ENCODE data around the gene RHOT2. TPM values are rescaled to one million over a fixed set of nuclear protein-coding genes. Genes with fewer than 3 reads are reported as not detected.

Gene RHOT2
- total RNA-seq, 1 experiment from 2014 or later: 98.5 TPM

DNA sequence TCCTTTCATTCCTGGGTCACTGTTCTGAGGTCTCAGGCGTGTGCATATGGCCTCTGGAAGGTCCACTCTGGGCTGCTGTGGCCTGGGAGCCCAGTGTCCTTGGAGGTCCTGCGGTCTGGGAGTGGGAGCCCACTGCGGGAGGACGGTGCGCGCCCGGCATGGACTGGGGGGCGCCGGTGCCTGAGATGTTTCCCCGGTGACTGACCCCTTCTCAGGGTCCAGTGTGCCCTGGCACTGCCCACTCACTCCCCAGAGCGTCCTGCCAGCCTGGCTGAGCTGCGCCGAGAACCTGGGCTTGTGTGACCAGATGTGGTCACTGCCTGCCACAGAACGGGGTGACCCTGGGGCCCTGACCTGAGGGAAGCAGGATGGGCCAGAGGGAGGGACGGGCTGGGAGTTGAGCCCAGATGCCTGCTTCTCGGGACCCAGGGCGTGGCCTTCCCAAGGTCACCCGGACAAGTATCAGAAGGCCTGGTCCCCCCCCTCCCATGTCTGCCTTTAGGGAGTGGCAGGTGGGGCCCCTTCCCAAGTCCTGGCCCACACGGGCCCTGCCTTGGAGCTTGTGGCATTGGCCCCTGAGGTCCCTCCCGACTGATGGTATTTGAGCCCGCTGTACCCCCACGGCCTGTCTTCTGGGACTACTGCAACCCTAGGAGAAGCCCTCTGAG is 6.4 kb downstream of the RHOT2 start:
- H3K4me1 ChIP-seq (ENCODE audit: control insufficient read depth in 1 of 2, insufficient read depth in 2 of 2, low read length in 2 of 2): peaks cover 0 to 6% of the 10 kb centered on the region in 2 experiments; a peak in 1 of 4 replicates
- no peaks in the 10 kb centered on the region for H3K9me3 ChIP-seq (ENCODE audit: control insufficient read depth in 1 of 2, insufficient read depth in 1 of 2, low read depth in 1 of 2, low read length in 2 of 2)
- ChIA-PET POLR2A (no interaction called here), CTCF (no interaction called here), RAD21 (ENCODE audit: low non-redundant PET in 1 of 2, low total read pairs in 2 of 2, uncharacterized antibody in 2 of 2, unreplicated experiment in 2 of 2) (no interaction called here)
- intact Hi-C loops (cut with micrococcal nuclease): no loop called here
- no peak overlapping the region for H3K4me3 ChIP-seq (replicated peaks in 1 of 2; ENCODE audit: low read depth in 1 of 2, low read length in 2 of 2)
- H2AFZ ChIP-seq (ENCODE audit: low read depth, low read length, poor library complexity, severe bottlenecking): no peak overlapping the region
- no peak for DNase-seq (ENCODE audit: low read depth, low spot score)
- no peak overlapping the region for H3K4me2 ChIP-seq (ENCODE audit: low read length)
- BruUV-seq (replicated peaks): no TSS peak
- H3K9me2 ChIP-seq (ENCODE audit: insufficient read depth): no peaks in the 10 kb centered on the region
- no peak overlapping the region for H3K27ac ChIP-seq (ENCODE audit: low read depth, low read length)
- H3K27me3 ChIP-seq (ENCODE audit: insufficient read depth, low read length): no peaks in the 10 kb centered on the region
- H3K36me3 ChIP-seq (ENCODE audit: control insufficient read depth in 1 of 2, insufficient read depth in 2 of 2, low read length in 2 of 2): peaks cover 0 to 4% of the 10 kb centered on the region in 2 experiments; a peak in 1 of 4 replicates
- H3K79me2 ChIP-seq (ENCODE audit: insufficient read depth, low read length): peaks cover 12% of the 10 kb centered on the region
- H3K9ac ChIP-seq (ENCODE audit: low read length): no peak overlapping the region
- no peaks in the 10 kb centered on the region for H4K20me1 ChIP-seq (ENCODE audit: insufficient read depth)
- no peak for ATAC-seq
- TF ChIP-seq SP1 (IDR thresholded peaks at IDR 0.05; ENCODE audit: low read depth): no peak
- TF ChIP-seq, protein P1, sequence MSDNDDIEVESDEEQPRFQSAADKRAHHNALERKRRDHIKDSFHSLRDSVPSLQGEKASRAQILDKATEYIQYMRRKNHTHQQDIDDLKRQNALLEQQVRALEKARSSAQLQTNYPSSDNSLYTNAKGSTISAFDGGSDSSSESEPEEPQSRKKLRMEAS (IDR thresholded peaks at IDR 0.05): no peak
- no peak for TF ChIP-seq ZFX (IDR thresholded peaks at IDR 0.05)
- TF ChIP-seq JUND (IDR thresholded peaks at IDR 0.05): no peak
- no peak for TF ChIP-seq SIN3A (IDR thresholded peaks at IDR 0.05; ENCODE audit: low read depth)
- TF ChIP-seq, protein P2, sequence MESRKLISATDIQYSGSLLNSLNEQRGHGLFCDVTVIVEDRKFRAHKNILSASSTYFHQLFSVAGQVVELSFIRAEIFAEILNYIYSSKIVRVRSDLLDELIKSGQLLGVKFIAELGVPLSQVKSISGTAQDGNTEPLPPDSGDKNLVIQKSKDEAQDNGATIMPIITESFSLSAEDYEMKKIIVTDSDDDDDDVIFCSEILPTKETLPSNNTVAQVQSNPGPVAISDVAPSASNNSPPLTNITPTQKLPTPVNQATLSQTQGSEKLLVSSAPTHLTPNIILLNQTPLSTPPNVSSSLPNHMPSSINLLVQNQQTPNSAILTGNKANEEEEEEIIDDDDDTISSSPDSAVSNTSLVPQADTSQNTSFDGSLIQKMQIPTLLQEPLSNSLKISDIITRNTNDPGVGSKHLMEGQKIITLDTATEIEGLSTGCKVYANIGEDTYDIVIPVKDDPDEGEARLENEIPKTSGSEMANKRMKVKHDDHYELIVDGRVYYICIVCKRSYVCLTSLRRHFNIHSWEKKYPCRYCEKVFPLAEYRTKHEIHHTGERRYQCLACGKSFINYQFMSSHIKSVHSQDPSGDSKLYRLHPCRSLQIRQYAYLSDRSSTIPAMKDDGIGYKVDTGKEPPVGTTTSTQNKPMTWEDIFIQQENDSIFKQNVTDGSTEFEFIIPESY (IDR thresholded peaks at IDR 0.05; ENCODE audit: extremely low read depth, insufficient replicate concordance, low read length): no peak
- TF ChIP-seq EZH2phosphoT487 (IDR thresholded peaks at IDR 0.05; ENCODE audit: borderline replicate concordance): no peak
- TF ChIP-seq POLR2A (IDR thresholded peaks at IDR 0.05; ENCODE audit: borderline replicate concordance, extremely low read depth, insufficient read depth, insufficient read length): no peak

Data from HCT116 (cell line).